ENCODE data around the gene PRKN.

PRKN gene

GRCh38 chr6:161584621-161585340 is 1142.8 kb downstream of the PRKN start:
- H3K4me3 ChIP-seq (replicated peaks; ENCODE audit: insufficient read depth, low read length) = no peak overlapping the region
- no peak for TF ChIP-seq CTCF (IDR thresholded peaks at IDR 0.05; ENCODE audit: insufficient read depth, low read length)
- no peak for TF ChIP-seq GABPA (IDR thresholded peaks at IDR 0.05; ENCODE audit: low read depth)
- TF ChIP-seq REST (IDR thresholded peaks at IDR 0.05; ENCODE audit: insufficient replicate concordance, low read depth) = no peak
- no peak for TF ChIP-seq POLR2AphosphoS5 (IDR thresholded peaks at IDR 0.05; ENCODE audit: low read depth)
- TF ChIP-seq SPI1 (IDR thresholded peaks at IDR 0.05; ENCODE audit: borderline replicate concordance, low read depth) = no peak
- DNase-seq (ENCODE audit: low read depth in 1 of 2, low spot score in 1 of 2) = no peak
- H3K27me3 ChIP-seq (ENCODE audit: insufficient read depth, poor library complexity, severe bottlenecking) = no peaks in the 10 kb centered on the region
- H3K27ac ChIP-seq (replicated peaks) = no peak overlapping the region

GRCh38 chr6:161584051-161584450 is 1143.5 kb downstream of the PRKN start:
- TF ChIP-seq SPI1 (IDR thresholded peaks at IDR 0.05; ENCODE audit: borderline replicate concordance, low read depth) (no peak), CTCF (IDR thresholded peaks at IDR 0.05; ENCODE audit: insufficient read depth, low read length) (no peak), GABPA (IDR thresholded peaks at IDR 0.05; ENCODE audit: low read depth) (no peak), REST (IDR thresholded peaks at IDR 0.05; ENCODE audit: insufficient replicate concordance, low read depth) (no peak), POLR2AphosphoS5 (IDR thresholded peaks at IDR 0.05; ENCODE audit: low read depth) (no peak)
- H3K4me3 ChIP-seq (replicated peaks; ENCODE audit: insufficient read depth, low read length) = no peak overlapping the region
- H3K27ac ChIP-seq (replicated peaks) = no peak overlapping the region
- DNase-seq (ENCODE audit: low read depth in 1 of 2, low spot score in 1 of 2) = no peak
- H3K27me3 ChIP-seq (ENCODE audit: insufficient read depth, poor library complexity, severe bottlenecking) = no peaks in the 10 kb centered on the region

GRCh38 chr6:161583584-161583983 is 1144.0 kb downstream of the PRKN start:
- no peaks in the 10 kb centered on the region for H3K27me3 ChIP-seq (ENCODE audit: insufficient read depth, poor library complexity, severe bottlenecking)
- no peak for DNase-seq (ENCODE audit: low read depth in 1 of 2, low spot score in 1 of 2)
- TF ChIP-seq CTCF (IDR thresholded peaks at IDR 0.05; ENCODE audit: insufficient read depth, low read length) (no peak), POLR2AphosphoS5 (IDR thresholded peaks at IDR 0.05; ENCODE audit: low read depth) (no peak), SPI1 (IDR thresholded peaks at IDR 0.05; ENCODE audit: borderline replicate concordance, low read depth) (no peak), REST (IDR thresholded peaks at IDR 0.05; ENCODE audit: insufficient replicate concordance, low read depth) (no peak), GABPA (IDR thresholded peaks at IDR 0.05; ENCODE audit: low read depth) (no peak)
- H3K27ac ChIP-seq (replicated peaks) = no peak overlapping the region
- H3K4me3 ChIP-seq (replicated peaks; ENCODE audit: insufficient read depth, low read length) = no peak overlapping the region
